ENCODE measurements around the gene EPHA4. TPM values are rescaled to one million over a fixed set of nuclear protein-coding genes. Genes with fewer than 3 reads are reported as not detected.

Gene EPHA4
- total RNA-seq, 1 donor from 2014 or later: 2.2 TPM

GRCh38 chr2:221504905-221505304 lies 67.2 kb downstream of the EPHA4 start:
- DNase-seq (ENCODE audit: low read depth in 2 of 2): no peak

GRCh38 chr2:221503965-221504364 lies 68.1 kb downstream of the EPHA4 start:
- no peak for DNase-seq (ENCODE audit: low read depth in 2 of 2)

- DNase-seq (ENCODE audit: low read depth in 2 of 2): peak in 1 of 2 donors; percentile 47
Observed at GRCh38 chr2:221502270-221503010, 69.7 kb downstream of the EPHA4 start.

GRCh38 chr2:221501883-221502269 lies 70.2 kb downstream of the EPHA4 start:
- no peak for DNase-seq (ENCODE audit: low read depth in 2 of 2)

- DNase-seq (ENCODE audit: low read depth in 2 of 2): peak in 1 of 2 donors; percentile 46
Observed at GRCh38 chr2:221501210-221501882, 70.8 kb downstream of the EPHA4 start.

- no peak for DNase-seq (ENCODE audit: low read depth in 2 of 2)
Observed at GRCh38 chr2:221500501-221501209, 71.4 kb downstream of the EPHA4 start.

- no peak for DNase-seq (ENCODE audit: low read depth in 2 of 2)
Observed at GRCh38 chr2:221495731-221496130, 76.4 kb downstream of the EPHA4 start.

- no peak for DNase-seq (ENCODE audit: low read depth in 2 of 2)
Observed at GRCh38 chr2:221494556-221494955, 77.5 kb downstream of the EPHA4 start.

GRCh38 chr2:221493391-221493790 lies 78.7 kb downstream of the EPHA4 start:
- DNase-seq (ENCODE audit: low read depth in 2 of 2): no peak

- DNase-seq (ENCODE audit: low read depth in 2 of 2): no peak
Observed at GRCh38 chr2:221492636-221493035, 79.5 kb downstream of the EPHA4 start.

GRCh38 chr2:221490506-221491060 lies 81.5 kb downstream of the EPHA4 start:
- no peak for DNase-seq (ENCODE audit: low read depth in 2 of 2)

- DNase-seq (ENCODE audit: low read depth in 2 of 2): no peak
Observed at GRCh38 chr2:221488136-221488807, 83.8 kb downstream of the EPHA4 start.

GRCh38 chr2:221486106-221486505 lies 86.0 kb downstream of the EPHA4 start:
- DNase-seq (ENCODE audit: low read depth in 2 of 2): no peak

- DNase-seq (ENCODE audit: low read depth in 2 of 2): no peak
Observed at GRCh38 chr2:221485503-221485870, 86.6 kb downstream of the EPHA4 start.

- DNase-seq (ENCODE audit: low read depth in 2 of 2): no peak
Observed at GRCh38 chr2:221484761-221485502, 87.2 kb downstream of the EPHA4 start.

- no peak for DNase-seq (ENCODE audit: low read depth in 2 of 2)
Observed at GRCh38 chr2:221482666-221483455, 89.2 kb downstream of the EPHA4 start.

- no peak for DNase-seq (ENCODE audit: low read depth in 2 of 2)
Observed at GRCh38 chr2:221480821-221481220, 91.3 kb downstream of the EPHA4 start.

GRCh38 chr2:221480163-221480562 lies 91.9 kb downstream of the EPHA4 start:
- no peak for DNase-seq (ENCODE audit: low read depth in 2 of 2)

- no peak for DNase-seq (ENCODE audit: low read depth in 2 of 2)
Observed at GRCh38 chr2:221478485-221478863, 93.6 kb downstream of the EPHA4 start.
